Measurements from ENCODE around the gene FKTN.

Gene FKTN

GRCh38 chr9:105679257-105680022, 121.5 kb downstream of the FKTN start:
- no peak for FAIRE-seq

DNA sequence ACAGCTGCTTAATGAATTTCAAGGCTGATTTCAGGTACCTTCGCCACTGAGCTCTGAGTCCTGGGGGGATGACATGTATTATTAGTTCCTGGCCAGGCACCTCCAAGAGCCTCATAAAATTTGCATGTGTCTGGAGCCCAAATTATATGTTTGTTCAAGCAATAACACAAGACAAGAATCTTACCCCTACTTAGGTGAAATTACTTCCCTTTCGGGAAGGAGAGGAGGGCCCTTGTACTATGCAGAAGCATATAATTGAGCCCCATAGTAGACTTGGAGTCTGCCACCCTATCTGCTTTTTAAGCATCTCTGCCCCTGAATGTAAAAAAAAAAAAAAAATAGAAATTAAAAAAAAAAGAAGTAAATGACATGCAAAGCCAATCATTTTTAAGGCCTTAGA, 123.4 kb downstream of the FKTN start:
- FAIRE-seq = no peak

GRCh38 chr9:105681724-105682123, 123.8 kb downstream of the FKTN start:
- FAIRE-seq = no peak

DNA sequence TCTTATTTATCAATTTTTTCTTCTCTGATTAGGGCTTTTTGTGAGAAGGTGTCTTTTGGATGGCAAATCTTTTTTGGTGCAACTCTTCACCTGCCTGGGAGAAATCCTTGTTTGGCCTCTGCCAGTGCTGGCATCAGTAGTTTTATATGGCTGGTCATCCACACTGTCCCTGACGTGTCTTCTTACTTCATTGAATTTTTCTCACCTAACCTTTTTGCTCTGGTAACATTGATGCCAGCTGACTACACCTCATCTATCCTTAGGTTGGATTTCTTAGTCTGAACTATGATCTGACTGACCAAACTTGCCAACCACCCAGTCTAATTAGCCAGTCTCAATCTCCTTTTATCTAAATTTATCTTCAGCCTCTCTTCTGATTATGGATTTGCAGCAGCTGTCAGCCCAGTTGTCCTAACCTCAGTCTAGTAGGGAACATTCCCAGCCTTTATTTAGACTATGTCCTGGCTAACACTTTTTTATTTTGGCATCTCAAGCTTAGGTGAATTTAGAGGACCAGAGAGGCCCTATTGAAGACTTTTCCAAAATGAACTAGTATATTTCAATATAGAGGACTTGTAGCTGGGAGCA, 125.9 kb downstream of the FKTN start:
- no peak for FAIRE-seq

DNA sequence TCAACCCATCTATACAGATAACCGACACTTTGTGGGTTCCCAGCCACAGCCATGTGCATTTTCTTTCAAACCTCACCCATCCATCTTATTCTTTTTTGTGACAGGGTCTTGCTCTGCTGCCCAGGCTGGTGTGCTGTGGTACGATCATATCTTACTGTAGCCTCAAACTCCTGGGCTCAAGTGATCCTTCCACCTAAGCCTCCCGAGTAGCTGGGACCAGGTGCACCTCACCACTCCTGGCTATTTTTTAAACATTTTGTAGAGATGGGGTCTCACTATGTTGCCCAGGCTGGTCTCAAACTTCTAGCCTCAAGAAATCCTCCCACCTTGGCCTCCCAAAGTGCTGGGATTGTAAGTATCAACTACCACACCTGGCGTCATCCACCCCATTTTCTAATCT, 129.0 kb downstream of the FKTN start:
- FAIRE-seq = no peak
